Heart left ventricle (tissue), 16 donors: Measurements from ENCODE around the gene CTLA4. TPM values are rescaled to one million over a fixed set of nuclear protein-coding genes. Genes with fewer than 3 reads are reported as not detected.

ENCODE experiments used
- ATAC-seq, 4 donors: fragments of 200-7000 bp; cut with Tn5 transposase; one replicate each; pipeline ENCODE4 v1.9.1; 2020 to 2022; ENCODE audit warnings: moderate library complexity in 4 of 4, mild to moderate bottlenecking in 3 of 4, moderate number of reproducible peaks in 1 of 4
- DNase-seq, 5 donors: peaks; one replicate each; pipeline ENCODE4 v3.0.0-alpha.2; 2020
- H3K27ac ChIP-seq, 12 donors: fragments of 200-600 bp; sonication (generic) in 4 of 12; one replicate each; pipeline versions ENCODE4 v1.5.0 to v1.8.0; 2016 to 2022; ENCODE audit warnings: mild to moderate bottlenecking in 2 of 12
- H3K27me3 ChIP-seq, 9 donors: fragments of 200-600 bp; sonication (generic) in 2 of 9; one replicate each; pipeline versions ENCODE4 v1.5.1 to v1.8.0; 2016 to 2022; ENCODE audit warnings: mild to moderate bottlenecking in 3 of 9
- H3K36me3 ChIP-seq, 9 donors: fragments of 200-600 bp; sonication (generic) in 2 of 9; one replicate each; pipeline versions ENCODE4 v1.5.0 to v1.8.0; 2018 to 2022; ENCODE audit warnings: mild to moderate bottlenecking in 2 of 9
- H3K4me1 ChIP-seq, 12 donors: fragments of 200-600 bp; sonication (generic) in 4 of 12; one replicate each; pipeline versions ENCODE4 v1.5.0 to v1.8.0; 2016 to 2022; ENCODE audit warnings: mild to moderate bottlenecking in 3 of 12
- H3K4me3 ChIP-seq, 12 donors: fragments of 200-600 bp; sonication (generic) in 4 of 12; one replicate each; pipeline versions ENCODE4 v1.5.0 to v1.8.0; 2017 to 2022; ENCODE audit warnings: mild to moderate bottlenecking in 9 of 12, moderate library complexity in 4 of 12
- H3K9me3 ChIP-seq, 12 donors: fragments of 200-600 bp; sonication (generic) in 4 of 12; one replicate each; pipeline versions ENCODE4 v1.5.0 to v1.8.0; 2016 to 2022; ENCODE audit warnings: mild to moderate bottlenecking in 1 of 12
- CTCF ChIP-seq, 12 donors: fragments of 200-600 bp; sonication (generic) in 4 of 12; IDR thresholded peaks; one replicate each; pipeline versions ENCODE4 v1.5.0 to v1.8.0; 2018 to 2022; ENCODE audit warnings: antibody characterized with exemption in 12 of 12, mild to moderate bottlenecking in 5 of 12
- POLR2A ChIP-seq, 2 donors: fragments of 450-650 bp; IDR thresholded peaks; one replicate each; pipeline ENCODE4 v1.6.1; 2017; ENCODE audit warnings: antibody characterized with exemption in 2 of 2, mild to moderate bottlenecking in 2 of 2, moderate library complexity in 2 of 2
- WGBS, 4 donors: extraction: QIAGEN DNeasy Blood & Tissue Kit in 2 of 4; methylation state at CpG; one replicate each; pipeline versions ENCODE4 v1.1.5 to v1.1.7; 2013 to 2018; 5-methylcytosine and 5-hydroxymethylcytosine counted together
- intact Hi-C, 10 donors: fragments of 100-400 bp; cut with DNase I; formaldehyde crosslinking; loops; one replicate each; pipeline versions ENCODE4 v1.11.1 to v1.14.2; 2022
- polyA plus RNA-seq, 2 donors: library from polyadenylated mRNA; stranded (reverse); fragments of 200-250 nt; gene quantifications; one replicate each; pipeline ENCODE4 v1.2.3, GENCODE V29; 2013
- total RNA-seq, 9 donors: library from RNA; depleted of rRNA in 2 of 9; stranded (reverse); fragments of >200 nt in 2 of 9; fragmentation: NEBNext Ultra II Directional in 3 of 9; extraction: Animal tissue kit (Norgen Biotek cat#: 25700) in 3 of 9; gene quantifications; one replicate each; pipeline versions ENCODE4 v1.1.0 to v1.2.4, GENCODE V29; 2016 to 2023
- donor health status: ischemic (EF 13 %, LVEDD 7.1; RV severe dilation, severe dysfunction).
- donor health status: healthy with polysubstance abuse.
- donor health status: DM: no; HTN: yes; CAD: no.
- donor health status: DM: no; HTN: no; CAD: no.
- donor health status: ischemic (EF 25% LVEDD 6.9; RV normal size, moderate dysfunction).
- donor health status: ischemic (EF 25% LVEDD 5.7; RV mildly dilated, moderate dysfunction).
- donor health status: healthy.
- donor health status: DM: yes; HTN: yes; CAD: no.
- donor health status: ischemic (EF 35%, LVEDD 5.7; RV mildly dilated, moderate dysfunction).
- donor health status: nonischemic (EF 11% LVEDD 7.7; RV severe dilation, severe dysfunction).
- donor health status: DM: yes; HTN: yes; CAD: no.
- donor health status: PGD.
- donor health status: ischemic (EF 29% LVEDD 5.4; RV normal size, mild dysfunction).
- donor health status: nonischemic (EF 23%, LVEDD 6.1; RV moderate dilation, normal function).

Gene CTLA4
- total and polyA plus RNA-seq, 11 donors, result 0.27 to 1.3 (median 0.39) TPM; not detected in 7

DNA sequence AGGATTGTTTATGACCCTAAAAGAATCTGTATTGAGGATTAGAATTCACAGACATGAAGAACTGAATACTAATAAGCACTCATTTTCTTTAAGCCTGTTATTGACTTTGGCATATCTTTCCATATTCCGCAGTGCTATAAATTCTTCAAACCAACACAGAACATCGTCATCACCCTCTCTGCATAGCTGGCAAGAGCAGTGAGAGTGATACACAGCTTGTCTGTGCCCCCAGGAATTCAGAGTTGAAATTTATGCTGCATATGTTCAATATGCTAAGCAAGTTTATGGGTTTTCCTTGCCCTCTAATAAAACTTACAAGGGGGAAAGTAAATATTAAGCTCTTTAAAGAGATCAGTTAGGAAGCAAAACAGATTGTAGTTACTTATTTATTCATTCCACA lies 32.7 kb downstream of the CTLA4 start:
- ATAC-seq (no peak), DNase-seq (no peak)
- Histone ChIP-seq H3K4me1 (peaks cover 0 to 20% (median 0%) of the 10 kb centered on the region in 12 donors), H3K4me3 (no peak overlapping the region), H3K36me3 (no peaks in the 10 kb centered on the region), H3K9me3 (peaks cover 0 to 34% (median 20%) of the 10 kb centered on the region in 12 donors), H3K27ac (peak overlapping the region in 1 of 12 donors; percentile 32), H3K27me3 (no peaks in the 10 kb centered on the region)
- intact Hi-C loops, result loop anchor here in 7 of 10 donors (10.0 kb wide), 6 partner anchors 75 to 665 kb away; partner anchors contain the start of gene CYP20A1 (in 1 of the 7)
- no peak for TF ChIP-seq POLR2A (IDR thresholded peaks at IDR 0.05)
- no peak for TF ChIP-seq CTCF (IDR thresholded peaks at IDR 0.05)
- WGBS, 4 donors, result 55 to 63% (median 61%) methylated on average over 2 of the region's 2 CpGs

GRCh38 chr2:203904022-203904421 lies 36.5 kb downstream of the CTLA4 start:
- Histone ChIP-seq H3K27ac (no peak overlapping the region), H3K9me3 (peaks cover 0 to 34% (median 20%) of the 10 kb centered on the region in 12 donors), H3K4me3 (no peak overlapping the region), H3K27me3 (no peaks in the 10 kb centered on the region), H3K4me1 (peaks cover 0 to 13% (median 5%) of the 10 kb centered on the region in 12 donors), H3K36me3 (no peaks in the 10 kb centered on the region)
- no peak for DNase-seq
- 91 to 96% (median 96%) methylated on average over 4 of the region's 4 CpGs for WGBS, 4 donors
- no peak for ATAC-seq
- intact Hi-C loops, result loop anchor here in 7 of 10 donors (10.0 kb wide), 6 partner anchors 79 to 669 kb away; partner anchors contain the start of gene CYP20A1 (in 1 of the 7)
- TF ChIP-seq CTCF (IDR thresholded peaks at IDR 0.05) (no peak), POLR2A (IDR thresholded peaks at IDR 0.05) (no peak)

GRCh38 chr2:203905656-203906055 lies 38.1 kb downstream of the CTLA4 start:
- intact Hi-C loops, result loop anchor here in 9 of 10 donors (5.0 to 10.0 kb wide), 9 partner anchors 81 to 673 kb away; partner anchors contain the start of gene CYP20A1 (in 1 of the 9)
- TF ChIP-seq CTCF (IDR thresholded peaks at IDR 0.05) (no peak), POLR2A (IDR thresholded peaks at IDR 0.05) (no peak)
- Histone ChIP-seq H3K4me3 (no peak overlapping the region), H3K27me3 (no peaks in the 10 kb centered on the region), H3K27ac (no peak overlapping the region), H3K36me3 (no peaks in the 10 kb centered on the region), H3K9me3 (peaks cover 0 to 34% (median 20%) of the 10 kb centered on the region in 12 donors), H3K4me1 (peaks cover 0 to 25% (median 8%) of the 10 kb centered on the region in 12 donors)
- ATAC-seq (no peak), DNase-seq (no peak)

DNA sequence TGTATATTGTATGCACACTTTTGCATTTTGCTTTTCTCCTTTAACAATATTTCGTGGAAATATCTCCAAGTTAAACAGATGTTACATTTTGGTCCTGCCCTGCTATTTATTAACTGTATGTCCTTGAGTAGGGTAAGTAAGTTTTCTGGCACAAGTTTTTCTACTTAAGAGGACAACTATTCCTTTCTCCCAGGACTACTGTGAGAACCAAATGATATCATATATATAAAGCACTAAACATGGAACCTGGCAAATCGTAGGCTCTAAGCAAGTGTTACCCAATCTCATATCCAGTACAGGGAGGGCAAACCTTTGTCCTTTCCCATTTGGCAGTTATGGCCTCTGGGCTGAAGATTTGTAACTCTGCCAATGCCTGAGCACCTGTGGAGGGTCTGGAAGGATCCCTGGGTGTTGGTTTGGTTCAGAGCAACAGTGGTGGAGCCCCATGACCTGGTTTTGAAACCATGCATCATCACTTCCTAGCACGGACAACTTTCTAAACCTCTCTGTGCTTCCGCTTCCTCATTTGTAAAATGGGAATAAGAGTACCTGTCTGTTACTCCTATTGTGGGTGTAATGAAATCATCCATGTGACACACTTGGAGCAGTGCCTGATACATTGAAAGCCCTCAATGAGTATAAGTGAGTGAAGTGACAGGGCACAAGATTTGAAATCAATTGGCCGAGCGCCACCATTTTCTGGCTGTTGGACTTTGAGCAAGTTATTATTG lies 40.7 kb downstream of the CTLA4 start:
- Histone ChIP-seq H3K36me3 (no peaks in the 10 kb centered on the region), H3K27me3 (no peaks in the 10 kb centered on the region), H3K9me3 (peaks cover 0 to 9% (median under 1%) of the 10 kb centered on the region in 12 donors), H3K4me1 (peaks cover 0 to 25% (median 8%) of the 10 kb centered on the region in 12 donors), H3K27ac (peak overlapping the region in 5 of 12 donors; percentile 0 to 85 (median 16)), H3K4me3 (no peak overlapping the region)
- ATAC-seq, result peak in 2 of 4 donors; percentile 33 to 38
- intact Hi-C loops, result loop anchor here in 9 of 10 donors (2.0 to 10.0 kb wide), 10 partner anchors 83 to 676 kb away; partner anchors contain the start of gene CYP20A1 (in 1 of the 9)
- DNase-seq, result no peak
- TF ChIP-seq CTCF (IDR thresholded peaks at IDR 0.05) (no peak), POLR2A (IDR thresholded peaks at IDR 0.05) (no peak)
- 82 to 88% (median 86%) methylated on average over 6 of the region's 6 CpGs for WGBS, 4 donors
